T-helper 1 cell treated with Interleukin-12 subunit alpha and Interleukin-12 subunit beta and Interleukin-4 antibody, amounts not matched to agents 30 μg/mL and 1 μg/mL, for 36 hours (primary cell): ENCODE measurements around the gene TESK2.

ENCODE experiments used
- H3K27ac Mint-ChIP-seq: one replicate; pipeline ENCODE4 v1.8.0; 2021; ENCODE audit warnings: mild to moderate bottlenecking, mixed read lengths
- H3K27me3 Mint-ChIP-seq: one replicate; pipeline ENCODE4 v1.8.0; 2021; ENCODE audit warnings: low read depth, mixed read lengths
- H3K36me3 Mint-ChIP-seq: one replicate; pipeline ENCODE4 v1.8.0; 2021; ENCODE audit warnings: low read depth, mixed read lengths
- H3K4me1 Mint-ChIP-seq: one replicate; pipeline ENCODE4 v1.8.0; 2021; ENCODE audit warnings: low read depth, mixed read lengths
- H3K4me3 Mint-ChIP-seq: one replicate; pipeline ENCODE4 v1.8.0; 2021; ENCODE audit warnings: mild to moderate bottlenecking, moderate library complexity, mixed read lengths
- H3K9me3 Mint-ChIP-seq: one replicate; pipeline ENCODE4 v1.8.0; 2021; ENCODE audit warnings: mixed read lengths

TESK2 gene

DNA sequence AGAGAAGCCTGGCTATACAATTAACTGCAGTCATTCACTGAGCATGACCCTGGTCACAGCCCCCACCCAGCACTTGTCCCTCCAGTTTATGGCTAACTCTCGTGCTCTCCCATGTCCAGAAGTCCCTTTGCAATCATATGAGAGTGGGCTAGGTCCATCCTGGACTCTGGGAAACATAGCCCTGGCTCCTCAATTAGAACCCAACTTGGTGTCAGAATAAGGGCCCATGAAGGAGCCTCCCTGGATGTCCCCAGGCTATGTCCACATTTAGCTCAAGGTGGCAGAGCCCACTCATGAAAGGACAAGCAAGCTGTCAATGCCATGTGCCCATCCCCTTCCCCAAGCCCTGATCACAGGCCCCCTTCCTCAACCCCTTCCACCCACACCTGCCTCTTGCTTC, 191.7 kb downstream of the TESK2 start:
- Mint-ChIP-seq H3K9me3 (no peaks in the 10 kb centered on the region), H3K36me3 (no peaks in the 10 kb centered on the region)

DNA sequence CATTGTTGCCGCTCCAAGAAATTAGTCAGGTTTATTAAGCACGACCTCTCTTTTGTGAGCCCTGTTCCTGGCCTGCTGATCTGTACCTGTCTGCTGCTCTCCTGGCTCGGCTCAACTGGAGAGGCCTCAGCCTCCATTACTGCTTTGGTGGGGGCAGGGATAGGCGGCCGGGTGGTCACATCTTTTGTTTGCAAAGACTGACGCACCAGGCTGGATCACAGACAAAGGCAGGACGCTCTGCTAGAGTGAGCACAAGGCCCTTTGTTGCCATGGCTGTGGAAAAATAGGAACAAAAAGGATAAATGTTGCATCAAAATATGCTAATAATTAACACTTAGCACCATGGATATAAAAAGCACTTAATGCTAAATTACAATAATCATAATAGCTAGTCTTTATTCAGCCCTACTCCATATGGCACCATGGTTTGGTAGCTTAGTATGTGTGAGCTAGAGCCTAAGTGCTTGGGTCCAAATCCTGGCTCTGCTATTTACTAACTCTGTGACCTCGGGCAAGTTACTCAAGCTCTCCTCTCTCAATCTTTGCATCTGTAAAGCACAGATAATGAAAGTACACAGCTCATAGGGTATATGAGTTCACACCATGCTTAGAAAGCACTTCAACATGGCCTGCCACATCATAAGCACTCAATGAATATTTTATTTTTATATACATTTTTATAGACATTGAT, 193.2 kb downstream of the TESK2 start:
- peaks cover 3% of the 10 kb centered on the region for H3K4me1 Mint-ChIP-seq
- no peak overlapping the region for H3K4me3 Mint-ChIP-seq
- no peaks in the 10 kb centered on the region for H3K36me3 Mint-ChIP-seq
- no peaks in the 10 kb centered on the region for H3K9me3 Mint-ChIP-seq
- H3K27me3 Mint-ChIP-seq: no peaks in the 10 kb centered on the region
- no peak overlapping the region for H3K27ac Mint-ChIP-seq

More for the DNA sequence above, 191.7 kb downstream of the TESK2 start:
- Mint-ChIP-seq H3K27me3 (no peaks in the 10 kb centered on the region), H3K4me1 (peaks cover 3% of the 10 kb centered on the region), H3K27ac (no peak overlapping the region), H3K4me3 (no peak overlapping the region)
